ENCODE measurements around the gene UGCG. TPM values are rescaled to one million over a fixed set of nuclear protein-coding genes. Genes with fewer than 3 reads are reported as not detected.

UGCG gene
- total and polyA plus RNA-seq, 2 experiments from 2014 or later = 73.1 to 148 TPM

GRCh38 chr9:111914749-111915424 lies 18.3 kb downstream of the UGCG start:
- peak; percentile 32 for DNase-seq
- 60 to 64% methylated on average over 4 of the region's 4 CpGs for WGBS, 2 experiments (ENCODE audit: low coverage in 1 of 2, low lambda C conversion rate in 2 of 2, missing lambda C conversion rate in 2 of 2)
- no peaks in the 10 kb centered on the region for H3K9me3 ChIP-seq (ENCODE audit: low read depth)

GRCh38 chr9:111915425-111915758 lies 18.8 kb downstream of the UGCG start:
- no peaks in the 10 kb centered on the region for H3K9me2 ChIP-seq (ENCODE audit: insufficient read depth)
- DNase-seq = no peak
- H3K27ac ChIP-seq = no peak overlapping the region
- no peak overlapping the region for H2AFZ ChIP-seq
- H3K4me3 ChIP-seq = 0 out of 2 replicates have a peak overlapping the region, but pooled peaks have one; percentile 3
- H3K36me3 ChIP-seq (ENCODE audit: low read depth) = peaks cover 61% of the 10 kb centered on the region
- in situ Hi-C loops (cut with MboI) = no loop called here
- no peak overlapping the region for H3K9ac ChIP-seq
- TF ChIP-seq EZH2phosphoT487 (IDR thresholded peaks at IDR 0.05; ENCODE audit: insufficient read depth, low read depth) (no peak), EZH2 (IDR thresholded peaks at IDR 0.05; ENCODE audit: insufficient read depth, poor library complexity, severe bottlenecking) (no peak)
- H4K20me1 ChIP-seq (ENCODE audit: insufficient read depth) = peaks cover 43% of the 10 kb centered on the region
- peaks cover 71% of the 10 kb centered on the region for H3F3A ChIP-seq (ENCODE audit: insufficient read depth)
- WGBS, 2 experiments (ENCODE audit: low coverage in 1 of 2, low lambda C conversion rate in 2 of 2, missing lambda C conversion rate in 2 of 2) = 100% methylated on average over 3 of the region's 3 CpGs
- no peak overlapping the region for H3K4me2 ChIP-seq (ENCODE audit: unreplicated experiment)
- no peaks in the 10 kb centered on the region for H3K27me3 ChIP-seq (replicated peaks; ENCODE audit: insufficient read depth)
- no peaks in the 10 kb centered on the region for H3K9me3 ChIP-seq (ENCODE audit: low read depth)
- H3K79me2 ChIP-seq (ENCODE audit: insufficient read depth) = peaks cover 99% of the 10 kb centered on the region
- H3K4me1 ChIP-seq (ENCODE audit: insufficient read depth) = peaks cover 44% of the 10 kb centered on the region

More at GRCh38 chr9:111914749-111915424, 18.3 kb downstream of the UGCG start:
- Histone ChIP-seq H3K36me3 (ENCODE audit: low read depth) (peaks cover 56% of the 10 kb centered on the region), H3K4me2 (ENCODE audit: unreplicated experiment) (peak overlapping the region; percentile 16), H3K27me3 (replicated peaks; ENCODE audit: insufficient read depth) (no peaks in the 10 kb centered on the region), H3K4me1 (ENCODE audit: insufficient read depth) (peaks cover 49% of the 10 kb centered on the region), H2AFZ (no peak overlapping the region), H3K4me3 (0 out of 2 replicates have a peak overlapping the region, but pooled peaks have one; percentile 0), H3F3A (ENCODE audit: insufficient read depth) (peaks cover 74% of the 10 kb centered on the region), H4K20me1 (ENCODE audit: insufficient read depth) (peaks cover 48% of the 10 kb centered on the region), H3K27ac (peak overlapping the region; percentile 6; the same call in 1 of the 2 replicates), H3K79me2 (ENCODE audit: insufficient read depth) (peaks cover 99% of the 10 kb centered on the region), H3K9me2 (ENCODE audit: insufficient read depth) (no peaks in the 10 kb centered on the region), H3K9ac (no peak overlapping the region)
- in situ Hi-C loops (cut with MboI) = no loop called here
- no peak for TF ChIP-seq EZH2 (IDR thresholded peaks at IDR 0.05; ENCODE audit: insufficient read depth, poor library complexity, severe bottlenecking)
- no peak for TF ChIP-seq EZH2phosphoT487 (IDR thresholded peaks at IDR 0.05; ENCODE audit: insufficient read depth, low read depth)

DNA sequence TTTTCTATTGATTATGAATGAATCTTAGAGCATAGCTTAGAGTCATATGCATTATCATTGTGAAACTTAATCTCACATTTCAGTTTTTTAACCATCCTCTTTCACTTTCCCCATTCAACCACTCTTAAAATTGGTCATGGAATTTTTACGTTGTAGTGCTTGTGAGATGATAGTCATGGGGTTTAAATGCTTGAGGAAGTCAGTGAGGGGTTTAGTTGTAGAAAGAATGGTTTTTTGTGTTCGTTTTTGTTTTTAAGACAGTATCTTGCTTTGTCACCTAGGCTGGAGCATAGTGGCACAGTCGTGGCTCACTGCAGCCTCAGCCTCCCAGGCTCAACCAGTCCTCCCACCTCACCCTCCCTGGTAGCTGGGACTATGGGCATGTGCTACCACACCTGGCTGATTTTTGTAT lies 19.6 kb downstream of the UGCG start:
- Histone ChIP-seq H3K27me3 (replicated peaks; ENCODE audit: insufficient read depth) (no peaks in the 10 kb centered on the region), H3K4me1 (ENCODE audit: insufficient read depth) (peaks cover 35% of the 10 kb centered on the region), H3K4me2 (ENCODE audit: unreplicated experiment) (no peak overlapping the region), H3K9ac (no peak overlapping the region), H3K4me3 (no peak overlapping the region), H3K9me2 (ENCODE audit: insufficient read depth) (no peaks in the 10 kb centered on the region), H3K27ac (no peak overlapping the region; the same call in 1 of the 2 replicates), H3K36me3 (ENCODE audit: low read depth) (peaks cover 69% of the 10 kb centered on the region), H3F3A (ENCODE audit: insufficient read depth) (peaks cover 71% of the 10 kb centered on the region), H2AFZ (no peak overlapping the region), H3K9me3 (ENCODE audit: low read depth) (no peaks in the 10 kb centered on the region), H3K79me2 (ENCODE audit: insufficient read depth) (peaks cover 99% of the 10 kb centered on the region), H4K20me1 (ENCODE audit: insufficient read depth) (peaks cover 35% of the 10 kb centered on the region; the same call in 1 of the 2 replicates)
- no peak for DNase-seq
- TF ChIP-seq EZH2phosphoT487 (IDR thresholded peaks at IDR 0.05; ENCODE audit: insufficient read depth, low read depth) = no peak
- TF ChIP-seq EZH2 (IDR thresholded peaks at IDR 0.05; ENCODE audit: insufficient read depth, poor library complexity, severe bottlenecking) = no peak
- in situ Hi-C loops (cut with MboI) = no loop called here
- WGBS, 2 experiments (ENCODE audit: low coverage in 1 of 2, low lambda C conversion rate in 2 of 2, missing lambda C conversion rate in 2 of 2) = 81 to 85% methylated on average over 3 of the region's 3 CpGs

DNA sequence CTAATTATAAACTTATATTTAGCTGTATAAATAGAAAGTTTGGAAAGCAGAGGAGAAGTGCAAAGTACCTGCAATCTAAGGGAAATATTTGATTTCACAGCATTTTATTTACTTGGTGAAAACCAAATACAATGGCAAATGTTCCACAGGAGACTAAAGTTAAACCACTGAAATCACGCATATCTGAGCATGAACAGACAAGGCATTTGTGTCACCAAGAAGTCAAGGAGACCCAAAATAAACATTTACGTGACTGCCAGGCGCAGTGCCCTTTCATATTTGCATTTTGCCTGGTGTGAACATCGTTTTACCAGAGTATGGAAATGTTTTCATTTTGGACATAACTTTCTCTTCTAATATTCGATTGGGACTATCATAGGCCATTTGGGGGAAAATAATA lies 20.6 kb downstream of the UGCG start:
- peaks cover 32% of the 10 kb centered on the region; the same call in 1 of the 2 replicates for H4K20me1 ChIP-seq (ENCODE audit: insufficient read depth)
- no peak overlapping the region for H3K9ac ChIP-seq
- no peak overlapping the region for H3K4me3 ChIP-seq
- H3K79me2 ChIP-seq (ENCODE audit: insufficient read depth) = peaks cover 100% of the 10 kb centered on the region
- WGBS, 2 experiments (ENCODE audit: low coverage in 1 of 2, low lambda C conversion rate in 2 of 2, missing lambda C conversion rate in 2 of 2) = 95 to 98% methylated on average over 5 of the region's 5 CpGs
- in situ Hi-C loops (cut with MboI) = no loop called here
- H2AFZ ChIP-seq = no peak overlapping the region
- H3F3A ChIP-seq (ENCODE audit: insufficient read depth) = peaks cover 71% of the 10 kb centered on the region
- H3K27ac ChIP-seq = no peak overlapping the region
- TF ChIP-seq EZH2 (IDR thresholded peaks at IDR 0.05; ENCODE audit: insufficient read depth, poor library complexity, severe bottlenecking) (no peak), EZH2phosphoT487 (IDR thresholded peaks at IDR 0.05; ENCODE audit: insufficient read depth, low read depth) (no peak)
- no peaks in the 10 kb centered on the region for H3K9me3 ChIP-seq (ENCODE audit: low read depth)
- H3K27me3 ChIP-seq (replicated peaks; ENCODE audit: insufficient read depth) = no peaks in the 10 kb centered on the region
- no peaks in the 10 kb centered on the region for H3K9me2 ChIP-seq (ENCODE audit: insufficient read depth)
- no peak overlapping the region for H3K4me2 ChIP-seq (ENCODE audit: unreplicated experiment)
- peaks cover 32% of the 10 kb centered on the region for H3K4me1 ChIP-seq (ENCODE audit: insufficient read depth)
- DNase-seq = no peak
- H3K36me3 ChIP-seq (ENCODE audit: low read depth) = peaks cover 76% of the 10 kb centered on the region
